ENCODE data around the gene DNAAF9. TPM values are rescaled to one million over a fixed set of nuclear protein-coding genes. Genes with fewer than 3 reads are reported as not detected.

Gene DNAAF9
- total and polyA plus RNA-seq, 2 donors (not counting 1 experiment from before 2014, with no cell fraction given), result 2.6 to 7.7 TPM

GRCh38 chr20:3433744-3434143 is 26.3 kb upstream of the DNAAF9 start:
- Histone ChIP-seq H3K9ac (ENCODE audit: low read length) (no peak overlapping the region), H3K27me3 (replicated peaks in 1 of 4; ENCODE audit: control extremely low read depth in 1 of 4, control insufficient read depth in 3 of 4, insufficient read depth in 4 of 4, low read length in 3 of 4) (no peaks in the 10 kb centered on the region), H3K9me3 (ENCODE audit: control extremely low read depth in 1 of 3, control insufficient read depth in 2 of 3, insufficient read depth in 1 of 3, low read length in 2 of 3) (no peaks in the 10 kb centered on the region), H4K20me1 (ENCODE audit: control insufficient read depth, insufficient read depth, low read length, poor library complexity, severe bottlenecking) (no peaks in the 10 kb centered on the region), H3K4me1 (ENCODE audit: control insufficient read depth in 2 of 2, insufficient read depth in 2 of 2, low read length in 2 of 2) (peaks cover 6 to 12% of the 10 kb centered on the region in 2 donors), H3K36me3 (replicated peaks in 1 of 2; ENCODE audit: control extremely low read depth in 1 of 2, control insufficient read depth in 1 of 2, extremely low read depth in 1 of 2, insufficient read depth in 2 of 2, low read length in 1 of 2) (no peaks in the 10 kb centered on the region), H3K4me3 (ENCODE audit: control extremely low read depth in 1 of 5, extremely low read depth in 1 of 5, insufficient read depth in 1 of 5, low read depth in 2 of 5, low read length in 4 of 5) (no peak overlapping the region), H2AFZ (ENCODE audit: insufficient read depth, low read depth, low read length, poor library complexity, severe bottlenecking) (no peak overlapping the region), H3K4me2 (replicated peaks; ENCODE audit: low read depth, low read length, poor library complexity, severe bottlenecking) (no peak overlapping the region), H3K79me2 (ENCODE audit: control insufficient read depth, insufficient read depth, low read length) (no peaks in the 10 kb centered on the region), H3K27ac (ENCODE audit: low read length in 2 of 2) (no peak overlapping the region)
- Mint-ChIP-seq H3K27ac (no peak overlapping the region), H3K9me3 (ENCODE audit: insufficient read depth) (no peaks in the 10 kb centered on the region), H3K4me1 (peaks cover 11% of the 10 kb centered on the region), H3K27me3 (no peaks in the 10 kb centered on the region), H3K4me3 (no peak overlapping the region)
- ATAC-seq (ENCODE audit: low read depth) (no peak), DNase-seq (no peak)
- POLR2A ChIA-PET, result no interaction called here
- CTCF ChIA-PET, result no interaction called here
- intact Hi-C loops (cut with micrococcal nuclease), result no loop called here
- TF ChIP-seq EZH2 (IDR thresholded peaks at IDR 0.05; ENCODE audit: borderline replicate concordance, insufficient read depth, low read depth, low read length, poor library complexity, severe bottlenecking), result no peak
- WGBS (ENCODE audit: insufficient coverage), result no CpG with 5 or more reads among the region's 3 CpGs

- TF ChIP-seq EZH2 (IDR thresholded peaks at IDR 0.05; ENCODE audit: borderline replicate concordance, insufficient read depth, low read depth, low read length, poor library complexity, severe bottlenecking) (no peak), CTCF (IDR thresholded peaks at IDR 0.05) (no peak)
- Mint-ChIP-seq H3K4me3 (no peak overlapping the region), H3K27ac (no peak overlapping the region), H3K9me3 (ENCODE audit: insufficient read depth) (no peaks in the 10 kb centered on the region), H3K27me3 (no peaks in the 10 kb centered on the region), H3K4me1 (peaks cover 11% of the 10 kb centered on the region)
- WGBS (ENCODE audit: insufficient coverage), result 93% methylated on average over 3 of the region's 3 CpGs
- no peak for DNase-seq
- ChIA-PET POLR2A (no interaction called here), CTCF (no interaction called here)
- Histone ChIP-seq H3K4me3 (ENCODE audit: control extremely low read depth in 1 of 5, extremely low read depth in 1 of 5, insufficient read depth in 1 of 5, low read depth in 2 of 5, low read length in 4 of 5) (no peak overlapping the region), H3K27ac (ENCODE audit: low read length in 2 of 2) (no peak overlapping the region), H3K4me2 (replicated peaks; ENCODE audit: low read depth, low read length, poor library complexity, severe bottlenecking) (no peak overlapping the region), H2AFZ (ENCODE audit: insufficient read depth, low read depth, low read length, poor library complexity, severe bottlenecking) (no peak overlapping the region), H3K9me3 (ENCODE audit: control extremely low read depth in 1 of 3, control insufficient read depth in 2 of 3, insufficient read depth in 1 of 3, low read length in 2 of 3) (no peaks in the 10 kb centered on the region), H3K36me3 (replicated peaks in 1 of 2; ENCODE audit: control extremely low read depth in 1 of 2, control insufficient read depth in 1 of 2, extremely low read depth in 1 of 2, insufficient read depth in 2 of 2, low read length in 1 of 2) (no peaks in the 10 kb centered on the region), H4K20me1 (ENCODE audit: control insufficient read depth, insufficient read depth, low read length, poor library complexity, severe bottlenecking) (no peaks in the 10 kb centered on the region), H3K4me1 (ENCODE audit: control insufficient read depth in 2 of 2, insufficient read depth in 2 of 2, low read length in 2 of 2) (peaks cover 6 to 12% of the 10 kb centered on the region in 2 donors), H3K27me3 (replicated peaks in 1 of 4; ENCODE audit: control extremely low read depth in 1 of 4, control insufficient read depth in 3 of 4, insufficient read depth in 4 of 4, low read length in 3 of 4) (no peaks in the 10 kb centered on the region), H3K79me2 (ENCODE audit: control insufficient read depth, insufficient read depth, low read length) (no peaks in the 10 kb centered on the region), H3K9ac (ENCODE audit: low read length) (no peak overlapping the region)
- intact Hi-C loops (cut with micrococcal nuclease), result no loop called here
- no peak for ATAC-seq (ENCODE audit: low read depth)
Measured at GRCh38 chr20:3432844-3433243, 25.4 kb upstream of the DNAAF9 start.

Measured in B cell (primary cell).